ENCODE results near the gene ETDB. TPM values are rescaled to one million over a fixed set of nuclear protein-coding genes. Genes with fewer than 3 reads are reported as not detected.
"Not testable (repeated sequence)": the region's sequence is repeated elsewhere in the genome, so short reads cannot be mapped to it uniquely, and the experiment has no call there.

ETDB gene
- not detected for total RNA-seq
- not detected for polyA plus RNA-seq

DNA sequence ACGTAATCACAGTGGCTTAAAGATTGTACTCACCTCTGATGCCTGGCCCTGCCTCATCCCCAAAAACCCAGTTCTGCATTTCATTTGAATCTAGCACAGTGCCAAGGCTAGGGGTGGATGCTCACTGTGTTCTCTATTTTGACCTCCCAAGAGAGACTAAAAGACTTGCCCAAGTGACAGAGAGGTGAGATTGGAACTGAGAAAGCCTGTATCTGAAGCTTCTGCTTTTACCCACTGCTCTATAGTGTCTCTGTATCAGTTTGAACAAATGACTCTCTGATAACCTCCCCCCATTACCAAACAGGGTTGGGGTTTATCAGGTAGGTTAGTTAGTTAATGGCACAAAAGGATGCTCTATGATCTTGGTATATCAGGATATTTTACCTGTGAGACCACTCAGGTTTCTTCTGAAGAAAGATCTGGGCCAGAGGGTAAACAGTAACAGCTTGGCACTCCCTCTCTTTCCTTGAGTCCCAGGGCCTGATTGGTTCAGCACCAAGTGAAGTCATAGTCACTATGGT lies at the start of gene ETDB:
Gene ETDB, minus strand, starts transcription at position 471 of the 521 bp plus-strand sequence. CDS start 1,265 bp downstream, outside the sequence.
- H3K27ac ChIP-seq; intact Hi-C loops (cut with DNase I); DNase-seq; H3K4me3 ChIP-seq; H3K4me1 ChIP-seq; H3K27me3 ChIP-seq; H3K9me3 ChIP-seq; H3K36me3 ChIP-seq: not testable (repeated sequence)
- no CpG with 5 or more reads among the region's 1 CpG for WGBS, 2 donors

DNA sequence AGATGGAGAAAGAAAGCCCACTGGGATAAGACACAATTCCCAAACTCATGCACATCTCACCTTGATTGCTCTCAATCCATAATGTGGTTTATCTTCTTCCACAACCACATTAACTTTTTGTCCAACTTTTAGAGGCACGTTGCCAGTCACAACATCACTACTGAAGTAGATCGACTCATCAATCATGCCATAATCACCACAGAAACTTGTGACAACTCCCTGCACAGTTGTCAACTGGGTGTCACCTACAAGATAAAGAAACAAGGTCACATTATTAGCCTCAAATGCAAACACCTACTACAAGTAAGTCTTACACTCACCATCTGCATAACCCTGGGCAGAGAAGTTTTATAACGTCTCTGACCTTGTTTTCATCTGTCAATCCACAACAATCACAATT lies 49.2 kb upstream of the ETDB start:
- H3K9me3 ChIP-seq; intact Hi-C loops (cut with DNase I); H3K4me1 ChIP-seq; H3K4me3 ChIP-seq; H3K27me3 ChIP-seq; H3K36me3 ChIP-seq; DNase-seq; H3K27ac ChIP-seq: not testable (repeated sequence)
- WGBS, 2 donors, result 68 to 77% methylated on average over 3 of the region's 3 CpGs

DNA sequence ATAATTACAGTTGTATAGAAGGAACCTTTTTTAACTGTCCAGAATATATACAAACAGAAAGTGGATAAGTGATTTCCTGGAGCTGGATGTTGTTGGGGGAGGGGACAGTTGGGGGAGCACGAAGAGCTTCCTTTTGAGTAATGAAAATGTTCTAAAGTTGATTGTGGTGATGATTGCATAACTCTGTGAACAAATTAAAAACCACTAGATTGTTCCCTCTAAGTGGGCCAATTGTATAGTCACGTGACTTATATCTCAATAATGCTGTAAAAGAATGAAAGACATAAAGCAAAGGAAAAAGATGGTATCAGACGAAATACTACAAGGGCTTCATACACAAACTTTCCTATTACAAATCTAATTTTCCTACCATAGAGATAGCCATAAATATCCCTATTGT lies 48.2 kb upstream of the ETDB start:
- Histone ChIP-seq H3K36me3 (no peaks in the 10 kb centered on the region), H3K9me3 (no peaks in the 10 kb centered on the region), H3K4me1 (no peaks in the 10 kb centered on the region), H3K27ac (no peak overlapping the region), H3K27me3 (no peaks in the 10 kb centered on the region), H3K4me3 (no peak overlapping the region)
- WGBS, 2 donors, result 26 to 51% methylated on average over 3 of the region's 3 CpGs
- intact Hi-C loops (cut with DNase I), result no loop called here
- DNase-seq, result no peak
- TF ChIP-seq, protein P1, sequence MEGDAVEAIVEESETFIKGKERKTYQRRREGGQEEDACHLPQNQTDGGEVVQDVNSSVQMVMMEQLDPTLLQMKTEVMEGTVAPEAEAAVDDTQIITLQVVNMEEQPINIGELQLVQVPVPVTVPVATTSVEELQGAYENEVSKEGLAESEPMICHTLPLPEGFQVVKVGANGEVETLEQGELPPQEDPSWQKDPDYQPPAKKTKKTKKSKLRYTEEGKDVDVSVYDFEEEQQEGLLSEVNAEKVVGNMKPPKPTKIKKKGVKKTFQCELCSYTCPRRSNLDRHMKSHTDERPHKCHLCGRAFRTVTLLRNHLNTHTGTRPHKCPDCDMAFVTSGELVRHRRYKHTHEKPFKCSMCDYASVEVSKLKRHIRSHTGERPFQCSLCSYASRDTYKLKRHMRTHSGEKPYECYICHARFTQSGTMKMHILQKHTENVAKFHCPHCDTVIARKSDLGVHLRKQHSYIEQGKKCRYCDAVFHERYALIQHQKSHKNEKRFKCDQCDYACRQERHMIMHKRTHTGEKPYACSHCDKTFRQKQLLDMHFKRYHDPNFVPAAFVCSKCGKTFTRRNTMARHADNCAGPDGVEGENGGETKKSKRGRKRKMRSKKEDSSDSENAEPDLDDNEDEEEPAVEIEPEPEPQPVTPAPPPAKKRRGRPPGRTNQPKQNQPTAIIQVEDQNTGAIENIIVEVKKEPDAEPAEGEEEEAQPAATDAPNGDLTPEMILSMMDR (IDR thresholded peaks at IDR 0.05), result no peak
- no peak for TF ChIP-seq POLR2AphosphoS5 (IDR thresholded peaks at IDR 0.05)
- TF ChIP-seq POLR2A (IDR thresholded peaks at IDR 0.05), result no peak
- TF ChIP-seq EP300 (IDR thresholded peaks at IDR 0.05), result no peak

DNA sequence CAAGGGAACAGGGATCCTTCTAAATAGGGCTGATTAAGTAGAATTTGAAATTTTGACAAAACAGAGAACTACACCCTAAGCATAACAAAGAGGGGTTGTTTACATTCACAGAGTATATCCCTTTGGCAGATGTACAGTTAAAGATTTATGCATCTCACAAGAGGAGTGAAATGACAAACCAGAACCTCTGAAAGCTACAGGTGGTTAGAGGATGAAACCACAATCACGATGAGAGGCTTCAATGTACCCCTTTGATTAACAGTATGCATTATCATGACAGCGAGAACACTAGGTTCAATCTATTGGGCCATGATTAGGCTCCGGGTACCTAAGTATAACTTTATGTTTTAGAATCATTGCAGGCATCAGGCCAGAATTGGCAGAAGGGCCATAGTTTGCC lies 34.4 kb upstream of the ETDB start:
- H3K4me1 ChIP-seq; H3K36me3 ChIP-seq; intact Hi-C loops (cut with DNase I); H3K27ac ChIP-seq; H3K9me3 ChIP-seq; H3K27me3 ChIP-seq; H3K4me3 ChIP-seq; DNase-seq: not testable (repeated sequence)
- no CpG with 5 or more reads among the region's 3 CpGs for WGBS, 2 donors

DNA sequence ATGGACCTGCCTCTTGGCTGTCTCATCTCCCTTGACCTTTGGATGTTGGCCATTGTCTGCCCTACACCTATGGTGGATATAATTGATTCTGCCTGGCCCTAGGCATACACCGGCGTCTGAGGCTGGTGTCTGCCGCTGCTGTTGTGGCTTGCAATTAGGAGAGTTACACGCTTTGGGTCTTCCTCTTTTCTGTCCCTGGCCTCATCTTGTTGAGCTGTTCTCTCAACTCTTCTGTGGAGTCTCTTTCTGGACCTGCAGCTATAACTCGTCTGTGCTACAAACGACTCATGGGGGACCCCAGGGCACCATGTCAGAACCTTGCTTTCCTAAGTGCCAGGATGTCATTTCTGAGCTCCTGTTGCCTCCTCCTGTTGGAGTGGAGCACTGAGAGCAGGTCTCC lies 5.8 kb upstream of the ETDB start:
- intact Hi-C loops (cut with DNase I); H3K27me3 ChIP-seq; DNase-seq; H3K36me3 ChIP-seq; H3K4me3 ChIP-seq; H3K4me1 ChIP-seq; H3K27ac ChIP-seq; H3K9me3 ChIP-seq: not testable (repeated sequence)
- WGBS, 2 donors, result no CpG with 5 or more reads among the region's 6 CpGs

DNA sequence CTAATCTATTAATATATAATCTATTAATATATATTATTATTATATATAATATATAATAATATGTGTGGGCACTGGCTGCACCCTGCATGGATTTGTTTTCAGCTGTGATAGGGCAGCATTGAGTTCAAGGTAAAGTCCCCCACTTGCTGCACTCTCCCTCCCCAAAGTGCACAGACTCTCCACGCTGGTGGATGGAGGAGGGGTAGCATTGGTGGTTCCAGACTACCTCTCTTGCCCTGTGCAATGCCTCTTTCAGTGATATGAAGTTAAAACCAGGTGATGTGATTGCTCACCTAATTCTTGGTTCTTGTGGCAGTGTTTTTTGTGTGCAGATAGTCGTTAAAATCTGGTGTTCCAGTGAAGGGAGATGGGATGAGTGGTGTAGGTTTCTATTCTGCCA lies 4.3 kb downstream of the ETDB start:
- H3K9me3 ChIP-seq; H3K4me3 ChIP-seq; intact Hi-C loops (cut with DNase I); H3K27me3 ChIP-seq; H3K36me3 ChIP-seq; H3K4me1 ChIP-seq; DNase-seq; H3K27ac ChIP-seq: not testable (repeated sequence)
- no CpG with 5 or more reads among the region's 2 CpGs for WGBS, 2 donors

DNA sequence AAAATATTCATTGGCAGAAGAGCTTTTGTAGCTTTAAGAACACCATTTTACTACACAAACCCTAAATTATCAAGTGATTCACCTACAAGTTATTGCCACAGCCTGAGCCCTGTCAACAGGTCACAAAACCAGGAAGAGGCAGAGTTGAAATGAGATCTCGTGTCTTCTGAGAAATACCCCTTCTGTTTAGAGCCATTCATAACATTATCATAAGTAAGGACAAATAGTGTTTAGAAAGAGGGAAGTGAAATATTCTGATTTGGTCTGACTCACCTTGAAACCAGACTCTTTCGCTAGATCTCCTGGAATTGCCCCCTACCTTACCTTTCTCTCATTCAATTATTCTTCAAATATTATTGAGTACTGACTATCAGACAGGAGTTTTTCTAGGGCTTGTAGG lies 5.9 kb downstream of the ETDB start:
- Histone ChIP-seq H3K27ac (no peak overlapping the region), H3K4me3 (no peak overlapping the region), H3K27me3 (no peaks in the 10 kb centered on the region), H3K4me1 (no peaks in the 10 kb centered on the region), H3K36me3 (no peaks in the 10 kb centered on the region), H3K9me3 (no peaks in the 10 kb centered on the region)
- no peak for DNase-seq
- intact Hi-C loops (cut with DNase I), result no loop called here
- no peak for TF ChIP-seq POLR2AphosphoS5 (IDR thresholded peaks at IDR 0.05)
- no peak for TF ChIP-seq POLR2A (IDR thresholded peaks at IDR 0.05)
- TF ChIP-seq, protein P1 (IDR thresholded peaks at IDR 0.05), result no peak
- TF ChIP-seq EP300 (IDR thresholded peaks at IDR 0.05), result no peak
- WGBS, 2 donors, result 48 to 49% methylated on average over 2 of the region's 2 CpGs

Measured in sigmoid colon (tissue), 7 donors.